GM04504 (cell line): ENCODE data around the gene UNC79.

Source experiments
- DNase-seq: peaks from one replicate; pipeline ENCODE4 v3.0.0-alpha.2; 2012; ENCODE audit warnings: low read depth

Gene UNC79

DNA sequence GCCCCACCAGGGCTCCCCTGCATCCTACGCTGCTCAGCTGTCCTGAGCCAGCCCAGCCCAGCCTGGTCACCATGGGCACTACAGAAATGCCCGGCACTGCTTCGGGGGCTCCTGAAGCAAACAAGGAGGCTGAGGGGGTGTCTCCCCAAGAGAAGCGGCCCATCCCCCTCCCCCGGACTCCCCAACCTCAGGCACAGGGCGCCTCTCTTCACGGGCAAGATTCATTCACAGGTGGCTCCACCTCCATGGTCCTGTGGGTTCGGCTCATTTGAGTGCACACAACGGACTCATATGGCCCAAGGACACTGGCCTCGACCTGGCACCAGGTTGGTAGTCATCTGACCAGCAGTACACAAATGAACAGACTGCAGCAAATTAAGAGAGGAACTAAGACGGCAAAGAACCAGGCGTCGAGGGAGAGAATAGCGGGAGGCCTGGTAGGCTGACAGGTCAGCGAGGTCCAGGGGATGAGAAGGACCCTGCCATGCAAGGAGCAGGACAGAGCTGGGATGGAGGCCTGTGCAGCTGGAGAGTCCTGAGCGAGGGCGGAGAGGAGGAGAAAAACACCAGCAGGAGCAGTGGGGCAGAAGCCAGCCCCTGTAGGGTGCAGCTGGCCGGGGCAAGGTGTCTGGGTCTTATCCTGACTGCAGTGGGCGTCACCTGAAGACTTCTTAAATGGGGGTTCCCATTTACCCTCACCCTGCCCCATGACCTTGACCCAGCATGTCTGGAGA, 297.3 kb downstream of the UNC79 start:
- no peak for DNase-seq

- DNase-seq, result no peak
Observed at GRCh38 chr14:93728651-93729016, 297.9 kb downstream of the UNC79 start.

GRCh38 chr14:93729993-93730392, 299.3 kb downstream of the UNC79 start:
- no peak for DNase-seq

GRCh38 chr14:93731753-93732152, 301.0 kb downstream of the UNC79 start:
- DNase-seq, result no peak

- no peak for DNase-seq
Observed at GRCh38 chr14:93732524-93732923, 301.8 kb downstream of the UNC79 start.

DNA sequence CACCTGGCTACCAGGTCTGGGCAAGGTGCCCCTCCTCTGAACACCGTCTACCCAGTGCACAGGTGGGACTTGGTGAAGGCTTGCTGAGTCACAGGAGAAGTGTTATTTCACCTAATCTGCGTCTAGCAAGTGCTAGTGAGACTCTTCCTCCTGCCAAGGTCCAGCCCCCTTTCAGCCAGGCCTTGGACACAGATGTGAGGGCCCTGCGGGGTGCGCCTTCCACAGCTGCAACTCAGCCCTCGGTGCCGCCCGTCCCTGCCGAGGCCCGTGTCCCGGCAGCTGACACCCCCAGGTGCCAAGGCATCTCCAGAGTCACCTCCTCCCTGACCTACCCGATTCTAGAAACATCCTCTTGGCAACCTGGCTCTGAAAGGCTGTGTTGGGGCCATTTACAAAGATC, 302.5 kb downstream of the UNC79 start:
- no peak for DNase-seq

GRCh38 chr14:93733631-93734030, 302.9 kb downstream of the UNC79 start:
- no peak for DNase-seq

DNA sequence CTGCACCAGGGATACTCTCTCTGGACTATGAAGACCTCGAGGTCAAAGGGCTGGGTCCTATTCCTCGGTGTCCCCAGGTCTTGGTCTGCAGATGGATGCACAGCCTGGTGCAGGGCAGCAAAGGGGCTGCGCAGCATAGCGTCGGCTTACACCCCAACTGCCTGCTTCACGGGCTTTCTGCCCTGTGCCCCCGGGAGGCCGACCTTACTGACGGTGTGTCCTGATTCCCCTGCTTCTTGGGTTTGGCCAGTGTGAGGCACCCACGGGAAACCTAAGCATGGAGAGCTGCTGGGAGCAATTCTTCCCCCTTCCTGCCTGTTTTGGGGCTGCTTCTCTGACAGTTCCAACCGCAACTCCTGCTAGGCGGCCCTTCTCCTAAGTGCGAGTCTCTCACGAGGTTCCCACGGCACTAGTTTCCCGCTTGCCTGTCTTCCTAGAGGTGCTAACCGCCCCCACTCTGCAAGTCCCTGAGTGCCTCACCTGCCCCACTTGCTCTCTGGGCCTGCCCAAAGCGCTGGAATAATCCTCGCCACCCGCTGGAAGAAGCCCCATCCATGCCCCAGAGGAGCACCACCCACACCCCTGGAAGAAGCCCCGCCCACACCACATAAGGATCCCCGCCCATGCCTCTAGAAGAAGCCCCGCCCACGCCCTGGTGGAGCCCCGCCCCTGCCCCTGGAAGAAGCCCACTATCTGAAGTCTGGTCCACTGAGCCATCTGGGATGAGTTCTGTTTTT, 303.5 kb downstream of the UNC79 start:
- no peak for DNase-seq

DNA sequence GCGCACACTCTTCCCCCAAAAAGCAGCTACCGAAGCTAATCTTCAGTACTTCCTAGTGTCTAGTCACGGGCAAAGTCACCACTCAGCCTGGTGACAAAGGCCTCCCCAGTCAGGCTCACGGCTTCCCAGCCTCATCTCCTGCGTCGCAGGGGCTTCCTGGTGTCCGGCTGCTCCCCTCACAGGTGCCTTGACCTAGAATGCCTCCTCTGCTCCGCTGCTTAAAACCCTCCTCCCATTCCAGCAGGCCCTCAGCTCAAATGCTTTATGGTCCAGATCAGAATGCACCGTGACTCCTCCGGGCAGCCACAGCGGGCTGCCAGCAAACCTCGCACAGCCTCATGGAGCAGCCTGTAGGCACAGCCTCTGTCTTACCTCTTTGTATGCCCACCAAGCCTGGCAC, 304.5 kb downstream of the UNC79 start:
- DNase-seq, result no peak

DNA sequence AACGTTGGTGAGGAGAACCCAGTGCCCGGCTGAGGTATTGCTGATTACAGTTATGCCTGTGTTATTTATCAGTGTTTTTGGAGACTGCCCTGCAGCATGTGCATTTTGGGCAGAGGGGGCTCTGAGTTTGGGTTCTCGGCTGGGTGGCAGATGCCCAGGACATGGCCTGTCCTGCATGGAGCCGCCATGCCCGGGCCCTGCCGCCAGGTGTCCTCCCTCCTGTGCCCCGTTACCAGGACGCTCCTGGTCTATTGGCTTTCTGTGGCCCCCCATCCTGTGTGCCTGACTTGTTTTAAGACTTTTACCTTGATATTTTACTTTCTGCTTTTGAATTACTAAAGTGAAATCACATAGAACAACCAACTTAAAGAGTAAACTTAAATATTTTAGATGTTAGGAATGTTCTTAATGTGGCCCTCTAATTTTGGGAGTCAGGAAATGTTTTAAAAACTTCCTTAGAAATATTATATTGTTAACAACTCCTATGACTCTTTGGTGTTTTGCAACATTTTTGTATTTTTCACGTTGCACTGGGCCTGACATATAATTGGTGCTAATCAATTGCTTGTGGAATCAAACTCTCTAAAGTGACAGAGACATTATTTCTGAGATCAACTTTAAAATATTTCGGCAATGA, 305.8 kb downstream of the UNC79 start:
- DNase-seq, result no peak

DNA sequence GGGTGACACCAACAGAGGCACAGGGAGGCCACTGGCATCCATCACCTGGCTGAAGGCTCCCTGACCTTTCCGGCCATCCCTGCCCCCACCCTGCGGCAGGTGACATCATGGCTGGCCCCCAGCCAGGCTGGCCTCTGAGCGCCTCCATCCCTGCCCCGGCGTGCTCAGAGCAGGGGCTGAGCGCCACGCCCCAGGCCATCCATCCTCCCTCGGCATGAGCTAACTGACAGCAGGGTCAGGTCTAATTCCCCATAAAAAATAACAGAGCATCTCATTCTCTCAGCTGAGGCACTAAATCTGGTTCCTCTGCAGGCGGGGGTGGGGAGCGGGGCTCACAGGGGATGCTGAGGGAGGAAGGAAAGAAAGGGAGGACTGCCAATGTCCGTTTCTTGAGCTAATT, 306.9 kb downstream of the UNC79 start:
- no peak for DNase-seq

DNA sequence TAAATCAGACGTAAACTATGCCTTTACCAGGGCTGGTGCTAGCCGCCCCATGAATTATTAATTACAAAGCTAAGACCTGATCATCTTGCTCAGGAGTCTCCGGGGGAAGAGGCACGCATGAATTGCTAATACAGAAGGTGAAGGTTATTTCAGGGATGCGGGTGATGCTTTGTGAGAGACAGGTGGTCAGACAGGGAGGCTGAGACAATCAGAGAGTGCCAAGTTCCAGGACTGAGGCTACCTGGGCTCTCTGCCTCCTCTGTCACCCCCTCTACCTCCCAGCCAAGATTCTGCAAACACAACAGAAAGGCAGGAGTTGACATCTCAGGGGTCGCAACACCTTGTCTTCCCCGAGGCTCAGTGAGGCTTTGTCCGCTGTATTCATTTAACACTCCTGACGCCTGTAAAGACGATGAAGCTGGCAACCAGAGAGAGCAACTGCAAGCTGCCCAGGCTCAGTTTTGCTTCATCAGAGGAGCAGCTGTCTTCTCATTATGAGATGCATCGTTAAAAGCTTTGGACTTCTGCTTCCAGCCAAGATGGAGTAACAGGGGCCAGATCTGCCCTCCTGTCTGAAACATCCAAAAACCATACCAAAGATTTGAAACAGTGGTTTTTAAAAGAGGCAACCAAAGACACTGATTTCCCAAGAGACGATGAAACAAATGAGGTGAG, 311.0 kb downstream of the UNC79 start:
- no peak for DNase-seq

DNA sequence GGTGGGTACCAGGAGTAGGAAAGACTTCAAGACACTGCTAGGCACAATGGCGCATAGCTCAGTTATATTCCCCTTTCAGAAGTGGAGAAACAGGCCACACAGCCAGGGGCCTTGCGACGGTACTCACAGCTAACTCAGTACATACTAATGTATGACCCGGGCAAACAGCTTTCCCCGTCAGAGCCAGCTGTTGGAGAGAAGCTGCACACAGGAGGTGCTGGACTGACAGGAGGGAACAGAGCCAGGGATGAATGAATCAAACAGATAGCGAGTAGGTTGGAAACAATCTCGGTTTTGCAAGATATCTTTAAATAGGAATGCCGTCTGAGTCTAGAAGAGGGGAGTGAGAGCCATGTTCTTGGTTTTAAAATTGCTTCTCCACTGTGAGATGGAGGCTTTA, 312.0 kb downstream of the UNC79 start:
- no peak for DNase-seq

DNA sequence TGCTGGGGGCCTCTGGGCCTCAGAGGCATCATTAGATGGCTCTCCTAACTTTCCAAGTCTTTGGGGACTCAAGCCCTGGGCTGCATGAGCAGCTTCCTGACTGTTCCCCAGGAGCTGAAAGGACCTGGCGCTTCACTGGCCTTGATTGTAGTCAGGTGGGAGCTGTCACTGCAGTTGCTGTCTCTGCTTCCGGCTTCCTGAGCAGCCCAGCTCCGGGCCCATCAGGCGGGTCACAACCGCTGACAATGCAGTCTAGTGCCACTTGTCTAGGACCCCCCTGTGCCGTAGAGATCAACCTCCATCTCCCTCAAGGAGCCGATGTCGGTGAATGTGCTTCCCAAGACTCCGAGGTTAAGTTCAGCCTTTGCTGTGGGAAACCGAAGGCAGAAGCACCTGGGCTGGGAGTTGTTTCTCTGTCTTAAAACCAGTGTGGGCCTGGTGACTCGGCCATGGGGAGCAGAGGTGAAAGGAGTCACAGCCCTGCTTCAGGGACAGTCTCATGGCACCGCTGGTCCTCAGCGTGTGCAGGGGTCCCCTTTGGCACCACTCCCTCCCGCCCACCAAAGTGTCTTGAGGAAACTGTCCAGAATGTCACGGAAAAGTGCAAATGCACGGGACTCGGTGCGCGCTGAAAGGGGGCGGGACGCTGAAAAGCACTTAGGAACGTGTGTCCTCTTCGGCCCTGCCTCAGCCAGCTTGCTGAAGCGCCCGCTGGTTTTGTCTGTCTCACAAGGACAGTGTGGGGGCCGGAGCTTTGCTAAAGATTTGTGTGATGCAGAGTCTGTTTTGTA, 312.7 kb downstream of the UNC79 start:
- DNase-seq, result no peak

GRCh38 chr14:93744176-93744575, 313.4 kb downstream of the UNC79 start:
- no peak for DNase-seq

- DNase-seq, result no peak
Observed at GRCh38 chr14:93744876-93745275, 314.1 kb downstream of the UNC79 start.

DNA sequence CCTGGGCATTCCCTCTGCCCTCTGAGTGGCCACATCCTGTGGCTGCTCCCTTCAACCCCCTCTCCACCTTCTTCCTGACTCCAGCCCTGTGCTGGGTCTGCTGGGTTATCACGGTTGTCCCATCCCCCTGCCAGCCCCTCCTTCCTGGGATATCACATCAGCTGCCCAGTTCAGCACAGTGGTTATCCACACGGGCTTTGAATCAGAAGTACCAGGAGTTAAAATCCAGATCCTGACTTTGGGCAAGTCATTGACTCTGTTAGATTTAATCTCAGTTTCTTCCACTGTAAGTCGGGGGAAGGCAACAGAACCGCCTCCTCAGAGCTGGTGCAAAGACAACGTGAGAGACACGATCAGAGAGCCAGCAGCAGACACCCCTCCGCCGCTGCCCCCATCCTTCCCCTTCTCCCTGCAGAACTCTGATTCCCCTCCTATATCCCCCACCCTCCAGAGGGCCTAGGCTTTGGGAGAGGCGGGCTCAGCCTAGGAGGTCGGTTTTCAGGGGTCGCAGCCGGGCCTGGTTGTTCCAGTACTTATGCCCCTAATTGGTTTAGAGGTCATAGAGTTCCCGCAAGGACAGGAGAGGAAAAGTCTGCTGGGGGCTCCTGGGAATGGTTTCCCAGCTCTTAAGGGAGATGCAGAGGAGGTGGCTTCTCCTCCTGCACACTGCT, 315.0 kb downstream of the UNC79 start:
- no peak for DNase-seq

DNA sequence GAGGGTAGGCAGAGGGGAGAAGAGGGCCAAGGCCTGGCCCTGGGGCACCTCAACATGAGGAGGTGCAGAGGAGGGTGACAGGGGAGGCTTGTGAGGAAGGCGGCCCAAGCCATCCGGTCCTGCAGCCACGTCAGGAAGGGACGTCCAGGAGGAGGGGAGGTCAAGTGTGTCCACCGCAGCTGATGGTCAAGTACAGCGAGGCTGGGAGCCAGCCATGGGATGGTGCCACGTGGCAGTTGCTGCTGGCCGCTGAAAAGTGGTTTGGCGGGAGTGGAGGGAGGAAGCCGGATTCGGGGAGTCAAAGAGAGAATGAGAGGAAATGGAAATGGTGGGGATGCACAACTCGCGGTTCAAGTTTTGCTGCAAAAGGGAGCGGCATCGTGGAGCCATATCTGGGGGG, 316.4 kb downstream of the UNC79 start:
- no peak for DNase-seq

- DNase-seq, result no peak
Observed at GRCh38 chr14:93747560-93747959, 316.8 kb downstream of the UNC79 start.

DNA sequence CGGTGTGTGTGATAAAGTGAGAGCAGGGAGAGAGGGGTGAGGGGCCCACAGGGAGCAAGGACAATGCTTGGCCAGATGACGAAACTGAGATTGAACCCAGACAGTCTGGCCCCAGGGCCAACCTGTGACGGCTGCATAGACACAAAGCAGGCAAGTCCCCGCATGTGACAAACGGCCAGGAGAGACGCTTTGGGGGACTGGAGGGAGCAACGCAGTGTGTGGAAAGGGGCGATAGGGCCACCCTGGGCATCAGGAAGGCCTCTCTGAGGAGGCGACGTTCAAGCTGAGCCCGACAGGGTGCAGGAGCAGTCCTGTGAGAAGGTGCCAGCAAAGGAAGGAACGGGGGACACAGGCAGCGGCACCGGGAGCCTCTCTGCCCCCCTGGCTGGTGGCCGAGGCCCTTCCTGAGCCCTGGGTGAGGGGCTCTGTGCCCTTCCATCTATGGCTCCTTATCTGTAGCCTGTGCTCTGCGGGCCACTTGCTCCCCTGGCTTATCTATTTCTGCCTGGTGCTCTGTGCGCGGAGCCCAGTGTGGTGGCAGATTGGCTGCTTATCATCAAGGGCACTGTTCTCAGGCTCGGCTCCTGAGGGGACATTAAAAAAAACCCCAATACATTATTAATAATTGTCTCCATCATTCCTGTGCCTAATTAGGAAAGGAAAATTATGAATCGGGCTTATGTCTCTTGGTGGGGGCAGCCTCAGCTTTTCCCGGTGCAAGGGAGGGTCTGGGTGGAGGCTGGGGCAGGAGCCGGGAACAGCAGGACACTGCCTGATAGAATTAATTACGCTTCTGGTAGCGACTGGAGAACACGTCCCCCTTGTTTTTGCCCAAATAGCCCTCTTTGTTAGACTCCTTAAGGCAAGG, 317.7 kb downstream of the UNC79 start:
- no peak for DNase-seq

- DNase-seq, result no peak
Observed at GRCh38 chr14:93749076-93749420, 318.3 kb downstream of the UNC79 start.
